ENCODE measurements around the gene PAFAH2.
"Not testable (repeated sequence)": the region's sequence is repeated elsewhere in the genome, so short reads cannot be mapped to it uniquely, and the experiment has no call there.

The PAFAH2 gene

DNA sequence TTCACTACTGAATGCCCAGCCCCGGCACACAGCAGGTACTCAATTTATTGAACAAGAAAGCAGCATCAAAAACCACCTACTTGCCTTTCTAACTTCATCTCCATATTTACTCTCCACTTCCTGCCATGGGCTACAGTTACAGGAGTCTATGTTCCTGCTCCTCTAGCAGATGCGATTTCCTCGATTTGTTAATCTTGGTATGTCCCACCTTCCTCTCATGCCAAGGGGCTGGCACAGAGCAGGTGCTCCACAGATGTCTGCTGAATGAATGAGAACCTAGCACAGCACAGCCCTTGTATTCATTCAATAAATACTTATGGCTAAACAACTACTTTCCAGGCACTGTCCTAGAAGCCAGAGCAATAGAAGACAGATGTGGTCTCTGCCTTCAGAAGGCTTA lies 12.2 kb downstream of the PAFAH2 start:
- DNase-seq (ENCODE audit: low read depth in 3 of 3) = no peak

- DNase-seq (ENCODE audit: low read depth in 3 of 3) = no peak
Measured at GRCh38 chr1:25985171-25985570, 12.7 kb downstream of the PAFAH2 start.

DNA sequence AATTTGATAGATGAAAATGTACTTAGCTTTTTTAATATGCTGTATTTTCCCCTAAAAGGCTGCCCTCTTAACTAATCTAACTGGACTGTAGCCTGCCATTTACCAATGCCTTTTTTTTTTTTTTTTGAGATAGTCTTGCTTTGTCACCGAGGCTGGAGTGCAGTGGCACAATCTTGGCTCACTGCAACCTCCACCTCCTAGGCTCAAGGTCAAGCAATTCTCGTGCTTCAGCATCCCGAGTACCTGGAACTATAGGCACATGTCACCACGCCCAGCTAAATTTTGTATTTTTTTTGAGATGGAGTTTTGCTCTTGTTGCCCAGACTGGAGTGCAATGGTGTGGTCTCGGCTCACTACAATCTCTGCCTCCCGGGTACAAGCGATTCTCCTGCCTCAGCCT lies 18.7 kb downstream of the PAFAH2 start:
- no peak for DNase-seq (ENCODE audit: low read depth in 3 of 3)

DNA sequence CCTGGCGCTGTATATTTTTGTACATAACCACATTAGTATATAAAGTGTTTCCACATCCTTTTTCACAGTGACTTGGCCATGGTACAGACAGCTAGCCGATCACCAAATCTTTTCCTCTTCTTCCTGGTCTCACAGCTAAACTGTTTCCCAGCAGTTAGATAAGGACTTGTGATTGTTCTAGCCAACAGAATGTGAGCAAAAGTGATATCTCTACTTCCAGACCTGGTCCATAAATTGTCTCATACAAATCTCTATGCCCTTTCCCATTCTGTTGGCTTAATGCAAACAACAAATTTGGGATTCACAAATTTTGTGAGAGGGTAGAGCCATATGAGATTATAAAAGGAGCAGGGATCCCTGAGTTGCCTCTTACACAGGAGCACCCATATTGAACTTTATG lies 19.5 kb downstream of the PAFAH2 start:
- no peak for DNase-seq (ENCODE audit: low read depth in 3 of 3)

DNA sequence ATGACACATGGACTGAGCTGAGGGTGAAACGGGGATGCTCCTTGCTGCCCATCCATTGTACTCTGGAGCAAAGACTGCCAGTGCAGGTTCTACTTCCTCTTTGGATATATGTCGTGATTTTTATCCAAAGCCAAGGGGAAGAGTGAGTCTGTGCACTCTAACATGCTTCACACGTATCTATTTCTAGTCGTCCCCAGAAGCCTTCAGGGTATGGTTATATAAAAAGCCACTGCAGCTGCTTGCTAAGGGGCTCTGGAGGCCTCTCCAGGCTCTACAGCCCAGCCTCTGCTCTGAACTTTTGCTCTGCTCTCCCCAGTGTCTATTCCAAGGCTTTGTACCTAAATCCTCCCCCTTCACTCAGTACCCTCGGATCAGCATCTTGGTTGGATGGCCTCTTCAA lies 20.1 kb downstream of the PAFAH2 start:
- no peak for DNase-seq (ENCODE audit: low read depth in 3 of 3)

DNA sequence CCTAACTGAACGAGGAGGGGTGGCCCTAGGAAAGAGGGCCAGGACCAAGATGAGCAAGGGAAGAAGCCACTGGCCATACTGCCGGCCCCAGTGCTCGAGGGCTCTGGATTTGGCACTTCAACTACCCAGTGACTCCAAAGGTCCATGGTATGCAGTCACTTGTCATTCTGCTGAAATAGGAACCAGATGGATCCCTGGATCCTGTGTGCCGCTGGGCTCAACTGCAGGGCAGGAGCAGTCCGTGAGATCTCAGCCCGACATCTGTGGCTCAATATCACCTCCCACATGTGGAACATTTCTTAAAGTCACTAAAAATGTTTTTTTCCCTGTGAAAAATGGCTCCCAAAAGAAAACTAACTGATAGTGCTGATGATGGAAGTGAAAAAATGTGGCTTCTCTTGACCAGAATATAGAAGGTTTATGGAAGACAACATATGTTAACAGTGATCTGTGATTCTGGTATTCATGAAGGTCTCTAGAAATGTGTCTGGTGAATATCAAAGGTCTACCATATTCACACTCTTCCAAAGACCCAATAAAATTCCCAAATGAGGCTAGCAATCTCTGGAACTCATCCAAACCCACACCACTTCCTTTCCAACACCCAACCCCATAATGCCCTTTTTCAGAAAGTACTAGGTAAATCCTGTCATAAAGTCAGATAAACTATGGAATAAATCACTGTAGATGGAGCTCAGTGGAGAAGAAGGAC lies 24.1 kb downstream of the PAFAH2 start:
- DNase-seq (ENCODE audit: low read depth in 3 of 3) = no peak

GRCh38 chr1:25971811-25972180 lies 26.1 kb downstream of the PAFAH2 start:
- DNase-seq (ENCODE audit: low read depth in 3 of 3) = no peak

- no peak for DNase-seq (ENCODE audit: low read depth in 3 of 3)
Measured at GRCh38 chr1:25971066-25971810, 26.6 kb downstream of the PAFAH2 start.

DNA sequence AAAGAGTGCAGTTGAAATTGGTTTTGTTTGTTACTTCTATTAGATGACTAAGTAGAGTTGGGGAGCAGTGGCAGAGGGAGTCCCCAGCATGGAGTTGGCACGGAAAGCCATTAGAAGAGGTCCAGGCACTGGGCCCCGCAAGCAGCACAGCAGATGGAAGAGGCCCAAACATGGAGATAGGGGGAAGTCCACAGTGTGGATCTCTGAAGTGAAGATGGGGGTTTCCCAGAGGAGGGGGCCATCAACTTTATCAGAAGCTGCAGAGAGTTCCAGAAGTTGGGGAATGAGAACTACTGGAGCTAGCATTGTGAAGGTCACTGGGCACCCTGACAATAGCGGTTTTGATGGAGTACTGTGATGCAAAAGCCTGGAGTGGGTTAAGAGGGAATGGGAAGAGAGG lies 30.6 kb downstream of the PAFAH2 start:
- no peak for DNase-seq (ENCODE audit: low read depth in 3 of 3)

DNA sequence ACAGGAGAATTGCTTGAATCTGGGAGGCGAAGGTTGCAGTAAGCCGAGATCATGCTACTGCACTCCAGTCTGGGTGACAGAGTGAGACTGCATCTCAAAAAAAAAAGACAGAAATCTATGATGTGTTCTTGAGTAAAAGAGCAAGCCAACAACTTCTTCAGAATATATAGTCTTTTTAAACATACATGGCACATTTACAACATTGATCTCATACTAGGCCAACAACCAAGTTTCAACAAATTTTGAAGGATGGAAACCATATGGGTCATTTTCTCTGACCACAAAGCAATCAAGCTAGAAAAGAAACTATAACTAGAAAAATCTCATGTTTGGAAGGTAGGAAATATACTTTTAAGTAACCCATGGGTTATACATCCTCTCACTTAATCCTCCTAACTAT lies 38.3 kb downstream of the PAFAH2 start:
- DNase-seq (ENCODE audit: low read depth in 3 of 3) = no peak

DNA sequence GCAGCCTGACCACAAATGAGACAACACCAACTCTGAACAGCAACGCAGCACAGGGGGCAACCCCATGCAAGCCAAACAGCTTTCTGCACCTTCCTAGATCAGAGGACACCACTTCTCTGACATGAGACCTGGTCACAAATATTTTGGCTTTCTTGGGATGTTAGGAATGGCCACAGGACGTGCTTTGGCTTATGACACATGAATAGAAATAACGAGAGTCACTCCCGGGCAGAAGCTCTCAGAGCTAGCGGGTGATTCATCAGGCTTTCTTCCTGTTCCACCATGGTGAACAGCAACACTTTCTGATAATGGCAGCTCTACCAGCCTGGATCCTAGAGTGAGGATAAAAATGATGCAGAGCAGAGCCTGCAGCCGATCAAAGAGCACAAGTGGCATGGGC lies 39.4 kb downstream of the PAFAH2 start:
- DNase-seq (ENCODE audit: low read depth in 3 of 3) = no peak

GRCh38 chr1:25955553-25955952 lies 42.3 kb downstream of the PAFAH2 start:
- DNase-seq (ENCODE audit: low read depth in 3 of 3) = no peak

- no peak for DNase-seq (ENCODE audit: low read depth in 3 of 3)
Measured at GRCh38 chr1:25954282-25954938, 43.5 kb downstream of the PAFAH2 start.

GRCh38 chr1:25952841-25953401 lies 44.9 kb downstream of the PAFAH2 start:
- no peak for DNase-seq (ENCODE audit: low read depth in 3 of 3)

DNA sequence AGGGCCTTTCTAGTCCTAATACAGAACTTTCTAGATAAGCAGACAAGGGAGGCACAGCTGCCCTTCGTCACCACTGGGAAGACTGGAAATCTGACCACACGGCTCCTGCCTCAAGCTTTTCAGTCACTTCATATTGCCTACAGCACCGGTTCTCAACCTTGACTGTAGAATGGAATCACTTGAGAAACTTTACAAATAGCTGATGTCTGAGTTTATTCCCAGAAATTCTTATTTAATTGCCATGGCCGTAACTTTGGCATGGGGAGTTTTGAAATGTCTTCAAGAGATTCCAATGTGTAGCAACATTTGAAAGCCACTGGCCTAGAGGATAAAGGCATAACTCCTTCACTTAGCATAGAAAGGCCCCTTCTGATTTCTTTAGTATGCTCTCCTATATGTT lies 49.2 kb downstream of the PAFAH2 start:
- DNase-seq (ENCODE audit: low read depth in 3 of 3) = no peak

- no peak for DNase-seq (ENCODE audit: low read depth in 3 of 3)
Measured at GRCh38 chr1:25947027-25947426, 50.8 kb downstream of the PAFAH2 start.

DNA sequence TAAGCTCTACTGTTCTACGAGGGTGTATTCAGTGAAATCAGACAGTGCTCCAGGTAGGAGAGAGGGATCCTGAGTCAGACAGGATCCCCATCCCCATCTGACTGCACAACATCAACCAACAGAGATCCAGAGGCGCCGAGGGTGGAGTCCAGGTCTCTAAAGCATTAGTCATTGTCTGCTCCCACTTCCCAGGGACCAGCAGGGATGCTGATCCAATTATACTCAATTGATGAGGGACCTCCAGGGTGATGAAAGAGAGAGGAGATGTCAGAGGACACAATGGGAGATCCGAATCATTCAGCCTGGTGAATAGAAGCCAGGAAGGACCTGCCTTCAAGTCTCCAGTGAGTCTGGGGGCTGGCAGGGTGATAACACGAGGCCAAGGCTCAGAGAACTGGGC lies 52.1 kb downstream of the PAFAH2 start:
- DNase-seq (ENCODE audit: low read depth in 3 of 3) = no peak

GRCh38 chr1:25944986-25945385 lies 52.9 kb downstream of the PAFAH2 start:
- DNase-seq (ENCODE audit: low read depth in 3 of 3) = no peak

DNA sequence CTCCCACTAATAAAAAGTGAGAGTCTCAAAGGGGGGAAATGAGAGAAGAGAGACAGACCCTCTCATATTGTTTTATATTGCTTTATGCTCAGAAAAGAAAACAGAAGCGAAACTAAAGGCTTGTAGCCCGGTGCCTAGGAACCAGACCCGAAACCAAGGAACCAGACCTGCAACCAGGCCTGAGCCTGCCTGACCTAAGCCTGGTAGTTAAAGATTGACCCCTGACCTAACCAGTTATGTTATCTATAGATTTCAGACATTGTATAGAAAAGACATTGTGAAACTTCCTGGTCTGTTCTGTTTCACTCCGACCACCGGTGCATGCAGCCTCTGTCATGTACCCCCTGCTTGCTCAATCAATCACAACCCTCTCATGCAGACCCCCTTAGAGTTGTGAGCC lies 54.4 kb downstream of the PAFAH2 start:
- not testable (repeated sequence) for DNase-seq (ENCODE audit: low read depth in 3 of 3)

- DNase-seq (ENCODE audit: low read depth in 3 of 3) = no peak
Measured at GRCh38 chr1:25936947-25937346, 60.9 kb downstream of the PAFAH2 start.

DNA sequence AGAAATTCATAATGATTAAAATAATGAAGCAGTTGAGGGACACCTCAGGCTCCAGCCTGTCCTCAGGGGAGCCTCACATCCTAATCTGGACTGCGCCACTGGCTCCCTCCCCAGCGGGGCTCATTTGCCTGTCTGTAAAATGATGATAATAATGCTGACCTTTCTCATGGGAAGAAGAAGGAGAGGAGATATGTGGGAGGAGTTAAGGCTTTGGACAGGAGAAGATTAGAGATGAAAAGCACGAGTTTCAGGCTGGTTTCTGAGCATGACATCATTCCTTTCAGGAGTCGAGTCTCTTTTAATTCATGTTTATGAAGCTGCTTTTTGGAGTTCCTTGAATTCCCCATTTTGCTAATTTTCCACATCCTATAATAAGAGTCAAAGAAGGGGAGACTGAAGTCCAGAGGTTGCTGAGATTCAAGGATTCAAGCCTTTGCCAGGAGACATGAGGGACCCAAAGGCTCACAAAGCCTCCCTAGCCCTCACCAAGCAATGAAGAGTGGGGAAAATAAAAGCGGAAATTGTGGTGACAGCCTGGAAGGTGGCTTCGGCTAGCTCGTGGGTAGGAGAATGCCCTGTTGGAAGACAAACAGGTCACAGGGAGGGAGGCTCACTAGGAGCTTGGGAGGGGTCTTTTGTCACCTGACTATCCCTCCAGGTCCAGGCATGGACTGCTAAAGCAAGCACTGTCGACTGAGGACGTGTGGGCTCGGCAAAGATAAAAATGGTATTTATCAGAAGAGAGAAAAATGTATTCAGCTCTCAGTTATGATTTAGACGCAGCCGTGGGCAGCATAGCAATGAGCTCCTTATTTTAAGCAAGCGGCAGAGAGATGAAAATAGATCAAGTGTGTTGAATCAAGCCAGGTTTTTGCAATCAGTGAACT lies 64.1 kb downstream of the PAFAH2 start:
- no peak for DNase-seq (ENCODE audit: low read depth in 3 of 3)
